GM12874 (cell line): ENCODE data around the gene DNAAF3.

ENCODE experiments used
- TF ChIP-seq, protein P1 (sequence below): IDR thresholded peaks from 2 replicates; pipeline ENCODE4 v1.5.1; 2011; ENCODE audit warnings: low read depth, mild to moderate bottlenecking, control low read depth, low read length, moderate library complexity; ENCODE audit not compliant: insufficient read depth

The DNAAF3 gene

DNA sequence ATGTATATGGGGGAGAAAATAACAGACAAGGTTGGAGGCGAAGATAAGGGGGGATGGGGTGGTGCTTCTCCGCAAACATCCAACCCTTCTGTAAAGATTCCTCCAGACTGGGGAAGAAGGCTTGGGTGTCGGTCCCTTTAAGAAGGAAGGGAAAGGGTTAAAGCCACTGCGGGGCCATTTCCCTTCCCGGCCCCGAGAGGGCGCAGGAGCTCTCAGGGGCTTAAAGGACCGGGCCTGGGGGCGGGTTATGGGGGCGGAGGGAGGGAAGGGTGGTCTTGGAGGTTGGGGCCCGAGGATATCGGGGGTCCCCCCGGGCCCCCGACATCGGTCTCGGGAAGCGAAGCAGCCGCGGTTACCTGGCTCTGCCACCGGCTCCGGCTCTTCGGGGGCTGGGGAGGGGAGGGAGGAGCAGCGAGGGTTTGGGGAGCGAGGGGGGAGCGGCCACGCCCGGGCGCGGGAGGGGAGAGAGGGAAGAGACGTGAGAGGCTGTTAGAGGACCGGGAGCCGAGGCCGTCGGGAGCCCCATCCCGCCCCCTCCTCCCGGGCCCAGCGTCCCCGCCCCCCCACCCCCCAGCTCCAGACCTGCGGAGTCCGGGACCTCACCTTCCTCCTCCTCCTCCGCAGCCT lies 20.2 kb downstream of the DNAAF3 start:
- TF ChIP-seq, protein P1, sequence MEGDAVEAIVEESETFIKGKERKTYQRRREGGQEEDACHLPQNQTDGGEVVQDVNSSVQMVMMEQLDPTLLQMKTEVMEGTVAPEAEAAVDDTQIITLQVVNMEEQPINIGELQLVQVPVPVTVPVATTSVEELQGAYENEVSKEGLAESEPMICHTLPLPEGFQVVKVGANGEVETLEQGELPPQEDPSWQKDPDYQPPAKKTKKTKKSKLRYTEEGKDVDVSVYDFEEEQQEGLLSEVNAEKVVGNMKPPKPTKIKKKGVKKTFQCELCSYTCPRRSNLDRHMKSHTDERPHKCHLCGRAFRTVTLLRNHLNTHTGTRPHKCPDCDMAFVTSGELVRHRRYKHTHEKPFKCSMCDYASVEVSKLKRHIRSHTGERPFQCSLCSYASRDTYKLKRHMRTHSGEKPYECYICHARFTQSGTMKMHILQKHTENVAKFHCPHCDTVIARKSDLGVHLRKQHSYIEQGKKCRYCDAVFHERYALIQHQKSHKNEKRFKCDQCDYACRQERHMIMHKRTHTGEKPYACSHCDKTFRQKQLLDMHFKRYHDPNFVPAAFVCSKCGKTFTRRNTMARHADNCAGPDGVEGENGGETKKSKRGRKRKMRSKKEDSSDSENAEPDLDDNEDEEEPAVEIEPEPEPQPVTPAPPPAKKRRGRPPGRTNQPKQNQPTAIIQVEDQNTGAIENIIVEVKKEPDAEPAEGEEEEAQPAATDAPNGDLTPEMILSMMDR = peak; percentile 70

DNA sequence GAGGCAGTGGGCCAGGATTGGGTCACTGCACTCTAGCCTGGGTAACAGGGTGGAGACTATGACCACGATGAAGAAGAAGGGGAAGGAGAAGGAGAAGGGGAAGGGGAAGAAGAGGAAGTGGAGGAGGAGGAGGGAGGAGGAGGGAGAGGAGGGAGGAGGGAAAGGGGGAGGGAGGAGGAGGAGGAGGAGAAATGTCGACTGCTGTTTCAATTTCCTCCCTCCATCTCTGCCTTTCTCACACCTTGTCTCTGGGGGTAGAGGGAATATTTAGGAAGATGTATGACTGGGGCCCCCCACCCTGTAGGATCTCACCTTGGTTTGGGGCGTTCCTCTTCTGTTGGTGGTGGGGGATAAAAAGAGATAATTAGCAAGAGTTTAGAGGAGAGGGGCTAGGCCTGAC lies 21.2 kb downstream of the DNAAF3 start:
- TF ChIP-seq, protein P1 = no peak

DNA sequence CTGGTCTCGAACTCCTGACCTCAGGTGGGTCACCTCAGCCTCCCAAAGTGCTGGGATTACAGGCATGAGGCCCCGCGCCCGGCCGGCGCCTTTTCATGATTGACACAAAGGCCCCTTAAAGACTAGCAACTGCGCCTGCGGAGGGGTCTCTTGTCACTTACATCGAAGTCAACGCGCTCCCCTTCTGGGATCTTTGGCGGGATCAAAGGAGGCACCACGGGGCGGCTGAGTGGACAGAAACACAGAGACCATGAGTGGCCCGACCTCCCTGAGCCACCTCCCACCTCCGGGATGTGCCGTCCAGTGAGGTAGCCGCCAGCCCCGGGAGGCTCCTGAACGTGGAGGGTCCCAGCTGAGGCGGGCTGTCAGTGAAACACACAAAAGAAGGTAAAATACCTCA lies 24.7 kb downstream of the DNAAF3 start:
- TF ChIP-seq, protein P1 = no peak

DNA sequence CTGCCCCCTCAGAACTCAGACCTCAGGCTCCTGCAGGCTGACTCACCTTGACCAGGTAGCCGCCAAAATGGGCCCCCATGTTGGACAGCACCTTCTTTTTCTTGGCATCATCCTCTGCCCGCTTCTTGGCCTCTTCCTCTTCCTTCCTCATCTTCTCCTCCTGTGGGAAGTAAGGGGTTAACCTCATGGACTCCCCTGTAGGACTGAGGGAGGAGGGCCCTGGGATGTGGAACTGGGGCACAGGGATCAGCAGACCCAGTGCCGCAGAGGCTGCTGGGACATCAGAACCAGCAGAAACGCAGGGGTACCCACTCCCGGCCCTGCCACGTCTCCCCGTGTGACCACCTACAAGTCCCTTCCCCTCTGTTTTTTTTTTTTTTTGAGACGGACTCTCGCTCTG lies 28.5 kb downstream of the DNAAF3 start:
- TF ChIP-seq, protein P1 = no peak

DNA sequence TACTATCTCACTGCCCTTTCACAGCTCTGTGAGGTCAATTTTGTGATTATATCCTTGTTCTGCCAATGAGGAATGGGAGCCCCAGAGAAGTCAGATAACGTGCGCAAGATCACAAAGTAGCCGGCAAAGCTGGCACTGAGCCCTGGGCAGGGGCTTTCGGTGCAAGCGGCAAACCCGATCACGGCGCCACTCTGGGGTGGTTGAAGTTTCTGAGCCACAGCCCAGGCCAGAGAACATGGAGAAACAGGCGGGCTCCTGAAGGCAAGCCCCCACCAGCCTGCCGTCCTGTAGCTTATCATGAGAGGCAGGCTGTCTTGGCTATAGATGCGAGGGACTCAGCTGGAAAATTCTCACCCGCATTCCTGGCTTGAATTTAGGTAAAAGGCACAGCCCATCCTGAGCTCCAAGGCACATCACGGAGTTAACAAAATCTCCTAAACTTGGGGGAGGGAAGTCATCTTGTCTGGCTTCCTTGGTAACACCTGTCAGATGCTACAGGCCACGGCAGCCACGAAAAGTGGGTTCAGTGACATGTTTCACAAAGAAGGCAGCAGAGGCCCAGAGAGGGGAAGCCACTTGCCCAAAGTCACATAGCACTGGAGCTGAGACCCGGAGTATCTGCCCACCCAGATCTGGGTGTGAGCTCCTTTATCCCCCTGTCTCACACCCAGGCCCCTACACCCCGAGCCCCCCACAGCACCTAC lies 29.9 kb downstream of the DNAAF3 start:
- TF ChIP-seq, protein P1 = no peak

DNA sequence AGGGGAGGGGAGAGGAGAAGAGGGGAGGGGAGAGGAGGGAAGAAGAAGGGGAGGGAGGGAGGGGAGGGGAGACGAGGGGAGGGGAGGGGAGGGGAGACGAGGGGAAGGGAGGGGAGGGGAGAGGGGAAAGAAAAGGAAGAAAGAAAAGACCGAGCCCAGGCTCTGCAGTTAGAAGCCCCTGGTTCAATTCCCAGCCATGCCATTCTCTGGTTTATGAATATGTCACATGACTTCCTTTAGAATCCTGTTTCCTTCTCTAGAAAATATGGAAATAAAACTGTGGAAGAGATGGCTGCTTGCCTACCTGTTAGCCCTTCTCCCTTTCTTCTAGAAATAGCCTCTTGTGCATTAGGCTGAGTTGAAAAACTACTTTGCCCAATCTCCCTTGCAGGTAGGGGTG lies 31.7 kb downstream of the DNAAF3 start:
- TF ChIP-seq, protein P1 = no peak

DNA sequence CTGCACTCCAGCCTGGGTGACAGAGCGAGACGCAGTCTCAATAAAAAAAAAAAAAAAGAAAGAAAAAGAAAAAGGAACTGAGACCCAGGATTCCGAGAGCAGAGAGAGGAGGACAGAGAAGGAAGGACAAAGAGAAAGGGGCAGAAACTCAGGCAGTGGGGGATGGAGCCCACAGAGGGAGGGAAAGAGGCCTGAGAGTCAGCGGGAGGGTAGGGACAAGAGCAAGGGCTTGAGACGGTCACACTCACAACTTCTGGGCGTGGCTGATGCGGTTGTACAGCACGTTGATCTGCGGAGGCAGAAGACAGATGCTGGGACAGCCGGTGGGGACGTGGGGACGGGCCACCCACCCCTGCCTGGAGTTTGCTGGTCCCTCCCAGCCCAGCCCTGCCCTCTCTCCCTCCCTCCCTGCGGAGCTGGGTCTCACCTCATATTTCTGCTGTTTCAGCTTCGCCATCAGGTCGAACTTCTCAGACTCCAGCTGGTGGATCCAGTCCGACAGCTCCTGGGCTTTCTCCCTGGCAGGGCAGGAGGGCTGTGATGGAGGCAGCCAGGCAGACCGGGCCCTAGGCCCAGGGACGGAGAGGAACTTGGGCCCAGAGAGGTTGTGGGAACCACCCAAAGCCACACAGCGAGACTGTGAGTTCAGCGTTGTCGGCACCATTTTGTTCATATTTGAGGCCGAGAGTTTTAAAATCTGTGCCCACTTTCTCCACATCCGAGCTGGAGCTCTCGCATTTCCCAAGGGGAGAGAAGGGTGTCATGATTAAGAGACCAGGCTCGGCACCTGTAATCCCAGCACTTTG lies 32.6 kb downstream of the DNAAF3 start:
- TF ChIP-seq, protein P1 = no peak
